ENCODE data around the gene PCDHGA4. TPM values are rescaled to one million over a fixed set of nuclear protein-coding genes. Genes with fewer than 3 reads are reported as not detected.

Gene PCDHGA4
- total and polyA plus RNA-seq, 2 of the 8 experiments (the other 6 are each of a cell fraction or from before 2014, with no cell fraction given): 1.4 to 1.9 TPM

GRCh38 chr5:141320225-141321169 lies 34.3 kb upstream of the PCDHGA4 start, which contains the start of gene TAF7 (continued):
- TF ChIP-seq PHF8 (conservative IDR thresholded peaks at IDR 0.05; ENCODE audit: low read depth, low read length) (peak; percentile 100), POLR2A (IDR thresholded peaks at IDR 0.05; ENCODE audit: control extremely low read depth in 1 of 2, low read depth in 2 of 2, low read length in 2 of 2) (peak; percentile 95 to 98), JUND (IDR thresholded peaks at IDR 0.05; ENCODE audit: low read length) (no peak), KDM4A (IDR thresholded peaks at IDR 0.05; ENCODE audit: low read depth, low read length, severe bottlenecking) (peak; percentile 91), CEBPB (IDR thresholded peaks at IDR 0.05; ENCODE audit: low read depth, low read length) (no peak), NRF1 (IDR thresholded peaks at IDR 0.05; ENCODE audit: low read depth, low read length) (peak; percentile 83), GTF2F1 (IDR thresholded peaks at IDR 0.05; ENCODE audit: borderline replicate concordance, low read depth, low read length) (peak; percentile 92), ASH2L (IDR thresholded peaks at IDR 0.05; ENCODE audit: low read length) (peak; percentile 76), EGR1 (IDR thresholded peaks at IDR 0.05; ENCODE audit: borderline replicate concordance, low read depth, low read length) (no peak; the same call in 1 of the 2 replicates), TAF1 (IDR thresholded peaks at IDR 0.05; ENCODE audit: low read depth, low read length) (peak; percentile 98), POLR2AphosphoS5 (IDR thresholded peaks at IDR 0.05; ENCODE audit: low read depth, low read length) (peak; percentile 97), KDM5A (IDR thresholded peaks at IDR 0.05; ENCODE audit: low read length) (peak; percentile 23; the same call in 1 of the 2 replicates), FOSL1 (IDR thresholded peaks at IDR 0.05; ENCODE audit: insufficient read depth, low read depth, low read length) (no peak), E2F6 (IDR thresholded peaks at IDR 0.05) (peak; percentile 45), SRF (IDR thresholded peaks at IDR 0.05; ENCODE audit: low read depth, low read length) (no peak), YY1 (IDR thresholded peaks at IDR 0.05; ENCODE audit: low read depth, low read length) (peak; percentile 98), NANOG (IDR thresholded peaks at IDR 0.05; ENCODE audit: insufficient read depth, low read depth, low read length, poor library complexity, severe bottlenecking) (no peak), SP1 (IDR thresholded peaks at IDR 0.05; ENCODE audit: low read depth, low read length) (0 out of 2 replicates have a peak, but pooled peaks have one; percentile 7), TBP (IDR thresholded peaks at IDR 0.05; ENCODE audit: low read depth, low read length) (peak; percentile 89)

All from H1 (cell line).